GM12801 (cell line): ENCODE data around the gene P2RY8.

ENCODE experiments used
- TF ChIP-seq, protein P1 (sequence below): IDR thresholded peaks from one replicate; pipeline ENCODE4 v1.5.1; 2011; ENCODE audit warnings: control low read depth; ENCODE audit not compliant: insufficient read length; ENCODE audit errors: extremely low read depth

Gene P2RY8

DNA sequence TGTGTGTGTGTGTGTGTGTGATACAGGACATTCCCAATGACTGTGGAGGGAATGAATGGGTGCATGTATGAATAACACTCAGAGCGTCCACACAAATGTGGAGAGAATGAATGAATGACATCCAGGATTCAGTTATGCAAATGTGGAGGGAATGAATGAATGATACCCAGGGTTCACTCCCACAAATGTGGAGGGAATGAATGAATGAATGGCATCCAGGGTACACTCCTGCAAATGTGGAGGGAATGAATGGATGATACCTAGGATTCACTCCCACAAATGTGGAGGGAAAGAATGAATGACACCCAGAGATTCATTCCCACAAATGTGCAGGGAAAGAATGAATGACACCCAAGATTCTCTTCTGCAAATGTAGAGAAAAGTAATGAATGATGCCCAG lies 48.2 kb downstream of the P2RY8 start:
- TF ChIP-seq, protein P1, sequence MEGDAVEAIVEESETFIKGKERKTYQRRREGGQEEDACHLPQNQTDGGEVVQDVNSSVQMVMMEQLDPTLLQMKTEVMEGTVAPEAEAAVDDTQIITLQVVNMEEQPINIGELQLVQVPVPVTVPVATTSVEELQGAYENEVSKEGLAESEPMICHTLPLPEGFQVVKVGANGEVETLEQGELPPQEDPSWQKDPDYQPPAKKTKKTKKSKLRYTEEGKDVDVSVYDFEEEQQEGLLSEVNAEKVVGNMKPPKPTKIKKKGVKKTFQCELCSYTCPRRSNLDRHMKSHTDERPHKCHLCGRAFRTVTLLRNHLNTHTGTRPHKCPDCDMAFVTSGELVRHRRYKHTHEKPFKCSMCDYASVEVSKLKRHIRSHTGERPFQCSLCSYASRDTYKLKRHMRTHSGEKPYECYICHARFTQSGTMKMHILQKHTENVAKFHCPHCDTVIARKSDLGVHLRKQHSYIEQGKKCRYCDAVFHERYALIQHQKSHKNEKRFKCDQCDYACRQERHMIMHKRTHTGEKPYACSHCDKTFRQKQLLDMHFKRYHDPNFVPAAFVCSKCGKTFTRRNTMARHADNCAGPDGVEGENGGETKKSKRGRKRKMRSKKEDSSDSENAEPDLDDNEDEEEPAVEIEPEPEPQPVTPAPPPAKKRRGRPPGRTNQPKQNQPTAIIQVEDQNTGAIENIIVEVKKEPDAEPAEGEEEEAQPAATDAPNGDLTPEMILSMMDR: no peak

GRCh38 chrX:1488141-1488540 lies 48.8 kb downstream of the P2RY8 start:
- TF ChIP-seq, protein P1: no peak

DNA sequence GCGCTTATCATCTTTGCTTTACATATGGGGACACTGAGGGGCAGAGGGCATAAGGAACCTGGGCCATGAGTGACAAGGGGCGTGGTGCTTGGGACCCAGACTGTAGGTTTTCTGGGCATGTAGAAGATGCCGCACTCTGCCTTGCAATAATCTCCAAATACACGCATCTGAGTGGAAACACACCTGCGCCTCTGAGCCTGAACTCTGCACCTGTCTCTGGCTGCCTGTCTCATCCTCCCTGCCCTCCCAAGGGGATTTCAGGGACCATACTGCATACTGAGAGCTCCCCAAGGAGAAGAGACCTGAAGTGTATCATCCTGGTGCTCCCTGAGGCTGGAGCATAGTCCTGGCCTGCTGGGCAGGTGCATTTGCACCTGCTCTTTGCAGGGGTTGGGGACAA lies 49.6 kb downstream of the P2RY8 start:
- TF ChIP-seq, protein P1: no peak

GRCh38 chrX:1486749-1487361 lies 50.1 kb downstream of the P2RY8 start:
- TF ChIP-seq, protein P1: no peak

DNA sequence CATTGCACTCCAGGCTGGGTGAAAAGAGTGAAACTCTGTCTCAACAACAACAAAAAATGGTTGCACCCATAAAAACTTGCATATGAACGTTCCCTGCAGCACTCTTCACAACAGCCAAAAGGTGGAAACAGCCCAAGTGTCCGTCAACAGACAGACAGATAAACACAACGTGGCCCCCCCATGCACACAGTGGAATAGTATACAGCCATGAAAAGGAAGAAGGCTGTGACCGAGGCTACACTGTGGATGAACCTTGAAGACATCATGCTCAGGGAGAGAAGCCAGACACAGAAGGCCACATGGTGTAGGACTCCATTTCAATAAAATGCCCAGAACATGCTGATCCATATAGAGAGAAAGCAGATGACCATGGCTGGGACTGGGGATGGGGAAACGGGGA lies 50.8 kb downstream of the P2RY8 start:
- TF ChIP-seq, protein P1: no peak

- TF ChIP-seq, protein P1: no peak
Observed at GRCh38 chrX:1485033-1485432, 52.0 kb downstream of the P2RY8 start.

DNA sequence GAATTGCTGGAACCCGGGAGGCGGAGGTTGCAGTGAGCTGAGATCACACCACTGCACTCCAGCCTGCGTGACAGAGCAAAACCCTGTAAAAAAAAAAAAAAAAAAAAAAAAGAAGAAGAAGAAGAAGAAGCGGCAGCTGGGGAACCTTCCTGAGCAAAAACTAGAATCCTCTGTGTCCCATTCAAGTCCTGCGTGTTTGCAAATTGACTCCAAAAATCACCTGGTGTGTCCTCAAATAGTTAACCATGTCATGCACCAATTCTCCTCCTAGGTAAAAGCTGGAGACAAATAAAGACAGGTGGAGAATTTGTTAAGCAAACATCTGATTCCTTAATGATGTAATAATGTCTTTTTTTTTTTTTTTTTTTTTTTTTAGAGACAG lies 52.4 kb downstream of the P2RY8 start:
- TF ChIP-seq, protein P1: no peak
